Spinal cord (tissue), 10 donors: ENCODE measurements around the gene PAX9. TPM values are rescaled to one million over a fixed set of nuclear protein-coding genes. Genes with fewer than 3 reads are reported as not detected.

Source experiments
- DNase-seq, 6 donors: peaks; one replicate each; pipeline versions ENCODE4 v3.0.0 to v3.0.0-alpha.2; 2013 to 2015; ENCODE audit warnings: low spot score in 6 of 6, low read depth in 4 of 6
- H3K27ac ChIP-seq: one replicate; pipeline ENCODE4 v1.5.1; 2013; ENCODE audit warnings: low read depth, low read length, control low read depth
- H3K27me3 ChIP-seq: one replicate; pipeline ENCODE4 v1.6.1; 2013; ENCODE audit warnings: low read length; ENCODE audit not compliant: control insufficient read depth, insufficient read depth
- H3K36me3 ChIP-seq: one replicate; pipeline ENCODE4 v1.6.1; 2013; ENCODE audit warnings: low read length; ENCODE audit not compliant: control insufficient read depth, insufficient read depth
- H3K4me1 ChIP-seq: one replicate; pipeline ENCODE4 v1.6.1; 2013; ENCODE audit warnings: low read length; ENCODE audit not compliant: control insufficient read depth, insufficient read depth
- H3K4me3 ChIP-seq: one replicate; pipeline ENCODE4 v1.5.1; 2013; ENCODE audit warnings: low read depth, low read length, control low read depth
- H3K9me3 ChIP-seq: one replicate; pipeline ENCODE4 v1.6.1; 2013; ENCODE audit warnings: low read length; ENCODE audit not compliant: control insufficient read depth, insufficient read depth
- WGBS: methylation state at CpG from one replicate; pipeline ENCODE4 v1.1.5; 2013; ENCODE audit warnings: missing lambda C conversion rate; ENCODE audit not compliant: insufficient coverage; 5-methylcytosine and 5-hydroxymethylcytosine counted together
- polyA plus RNA-seq, 2 donors: library from polyadenylated mRNA; unstranded; fragments of 120-200 nt; gene quantifications; one replicate each; pipeline ENCODE4 v1.2.1, GENCODE V29; 2013; ENCODE audit not compliant: insufficient read length in 2 of 2
- total RNA-seq, 2 donors: library from RNA; depleted of rRNA in 1 of 2; stranded (reverse); fragments of 120-200 nt in 1 of 2; fragments of >200 nt in 1 of 2; gene quantifications; one replicate each; pipeline versions ENCODE4 v1.2.3 to v1.2.4, GENCODE V29; 2013 to 2014
- donor health status: healthy.

Gene PAX9
- total and polyA plus RNA-seq, 4 donors, result 0.28 to 0.79 (median 0.30) TPM

- no peaks in the 10 kb centered on the region for H3K27me3 ChIP-seq
Observed at GRCh38 chr14:36721877-36722276, 60.2 kb downstream of the PAX9 start.

DNA sequence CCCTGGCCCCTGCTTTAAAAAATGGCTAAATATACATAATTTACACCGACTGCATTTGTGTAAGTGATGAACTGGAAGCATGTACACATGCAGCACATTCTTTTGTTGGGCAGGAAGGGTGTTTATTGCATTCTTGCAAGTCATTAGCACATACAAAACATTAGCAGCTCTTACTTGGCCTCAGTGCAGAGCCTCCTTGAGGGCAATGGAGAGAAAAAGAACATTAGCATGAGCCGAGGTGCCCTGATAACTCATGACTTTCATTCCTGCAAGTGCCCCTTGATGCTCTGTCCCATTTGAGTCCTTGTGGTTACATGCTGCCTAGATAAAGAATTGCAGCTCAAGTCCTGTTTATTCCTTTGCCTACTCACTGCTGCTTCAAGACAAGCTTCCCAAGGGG is 61.9 kb downstream of the PAX9 start:
- H3K9me3 ChIP-seq, result no peaks in the 10 kb centered on the region
- no peak overlapping the region for H3K4me3 ChIP-seq
- H3K36me3 ChIP-seq, result no peaks in the 10 kb centered on the region
- 71% methylated on average over 1 of the region's 2 CpGs for WGBS
- H3K27ac ChIP-seq, result no peak overlapping the region
- H3K4me1 ChIP-seq, result no peaks in the 10 kb centered on the region
- H3K27me3 ChIP-seq, result no peaks in the 10 kb centered on the region
- DNase-seq, result no peak

More at GRCh38 chr14:36721877-36722276, 60.2 kb downstream of the PAX9 start:
- Histone ChIP-seq H3K9me3 (no peaks in the 10 kb centered on the region), H3K36me3 (no peaks in the 10 kb centered on the region), H3K4me1 (no peaks in the 10 kb centered on the region), H3K27ac (no peak overlapping the region), H3K4me3 (no peak overlapping the region)
- WGBS, result no CpG with 5 or more reads among the region's 1 CpG
- no peak for DNase-seq

GRCh38 chr14:36724162-36724561 is 62.5 kb downstream of the PAX9 start:
- DNase-seq, result no peak
- no peaks in the 10 kb centered on the region for H3K9me3 ChIP-seq
- H3K4me1 ChIP-seq, result no peaks in the 10 kb centered on the region
- no peak overlapping the region for H3K4me3 ChIP-seq
- H3K36me3 ChIP-seq, result no peaks in the 10 kb centered on the region
- H3K27ac ChIP-seq, result no peak overlapping the region
- no peaks in the 10 kb centered on the region for H3K27me3 ChIP-seq

DNA sequence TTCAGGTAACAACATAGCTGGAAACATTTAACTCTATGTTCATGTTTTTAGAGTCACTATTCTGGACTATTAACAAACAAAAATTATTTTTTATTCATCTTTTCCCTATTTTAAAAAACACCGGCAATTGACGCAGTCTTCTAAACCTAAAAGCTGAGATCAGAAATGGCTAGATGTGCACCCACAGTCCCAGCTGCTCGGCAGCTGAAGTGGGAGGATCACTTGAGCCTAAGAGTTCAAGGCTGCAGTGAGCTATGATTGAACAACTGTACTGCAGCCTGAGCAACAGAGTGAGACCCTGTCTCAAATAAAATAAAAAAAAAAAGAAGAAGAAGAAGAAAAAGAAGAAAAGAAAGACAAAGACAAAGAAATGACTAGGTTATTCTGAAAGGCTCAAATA is 64.5 kb downstream of the PAX9 start:
- Histone ChIP-seq H3K4me3 (no peak overlapping the region), H3K27me3 (no peaks in the 10 kb centered on the region), H3K27ac (no peak overlapping the region), H3K36me3 (no peaks in the 10 kb centered on the region), H3K9me3 (no peaks in the 10 kb centered on the region), H3K4me1 (no peaks in the 10 kb centered on the region)
- 60% methylated on average over 1 of the region's 3 CpGs for WGBS
- no peak for DNase-seq

Other genes starting within 250 kb of the PAX9 start
- under 1 TPM in 1 of 2 donors, not detected in 1; 0.39 TPM for gene NKX2-1, start 141.6 kb upstream of the PAX9 start, total RNA-seq
- gene NKX2-1, start 141.6 kb upstream of the PAX9 start, polyA plus RNA-seq, result not detected
- gene NKX2-8, start 79.2 kb upstream of the PAX9 start, total RNA-seq, result under 1 TPM in 1 of 2 donors, not detected in 1; 0.11 TPM
- under 1 TPM in 1 of 2 donors, not detected in 1; 0.21 TPM for gene NKX2-8, start 79.2 kb upstream of the PAX9 start, polyA plus RNA-seq